ENCODE data around the gene KCNJ4.
A peak's percentile ranks its signal among the peaks of the same experiment; 100 is the strongest.
"Not testable (repeated sequence)": the region's sequence is repeated elsewhere in the genome, so short reads cannot be mapped to it uniquely, and the experiment has no call there.

The KCNJ4 gene

DNA sequence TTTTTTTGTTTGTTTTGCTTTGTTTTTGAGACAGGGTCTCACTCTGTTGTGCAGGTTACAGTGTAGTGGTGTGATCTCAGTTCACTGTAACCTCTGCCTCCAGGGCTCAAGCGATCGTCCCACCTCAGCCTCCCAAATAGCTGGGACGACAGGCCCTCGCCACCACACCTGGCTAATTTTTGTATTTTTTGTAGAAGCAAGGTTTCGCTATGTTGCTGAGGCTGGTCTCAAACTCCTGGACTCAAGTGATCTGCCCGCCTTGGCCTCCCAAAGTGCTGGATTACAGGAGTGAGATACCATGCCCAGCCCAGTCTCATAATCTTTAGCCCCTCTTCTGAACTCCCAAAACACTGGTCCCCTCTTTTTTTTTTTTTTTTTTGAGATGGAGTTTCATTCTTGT lies 50.6 kb downstream of the KCNJ4 start:
- TF ChIP-seq, protein P1, sequence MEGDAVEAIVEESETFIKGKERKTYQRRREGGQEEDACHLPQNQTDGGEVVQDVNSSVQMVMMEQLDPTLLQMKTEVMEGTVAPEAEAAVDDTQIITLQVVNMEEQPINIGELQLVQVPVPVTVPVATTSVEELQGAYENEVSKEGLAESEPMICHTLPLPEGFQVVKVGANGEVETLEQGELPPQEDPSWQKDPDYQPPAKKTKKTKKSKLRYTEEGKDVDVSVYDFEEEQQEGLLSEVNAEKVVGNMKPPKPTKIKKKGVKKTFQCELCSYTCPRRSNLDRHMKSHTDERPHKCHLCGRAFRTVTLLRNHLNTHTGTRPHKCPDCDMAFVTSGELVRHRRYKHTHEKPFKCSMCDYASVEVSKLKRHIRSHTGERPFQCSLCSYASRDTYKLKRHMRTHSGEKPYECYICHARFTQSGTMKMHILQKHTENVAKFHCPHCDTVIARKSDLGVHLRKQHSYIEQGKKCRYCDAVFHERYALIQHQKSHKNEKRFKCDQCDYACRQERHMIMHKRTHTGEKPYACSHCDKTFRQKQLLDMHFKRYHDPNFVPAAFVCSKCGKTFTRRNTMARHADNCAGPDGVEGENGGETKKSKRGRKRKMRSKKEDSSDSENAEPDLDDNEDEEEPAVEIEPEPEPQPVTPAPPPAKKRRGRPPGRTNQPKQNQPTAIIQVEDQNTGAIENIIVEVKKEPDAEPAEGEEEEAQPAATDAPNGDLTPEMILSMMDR (IDR thresholded peaks at IDR 0.05; ENCODE audit: control insufficient read depth, insufficient read depth, low read depth, low read length, missing control alignments): no peak
- no peak overlapping the region for H3K4me3 ChIP-seq (ENCODE audit: control insufficient read depth, low read depth, low read length)
- no peak for DNase-seq (ENCODE audit: low read depth)

DNA sequence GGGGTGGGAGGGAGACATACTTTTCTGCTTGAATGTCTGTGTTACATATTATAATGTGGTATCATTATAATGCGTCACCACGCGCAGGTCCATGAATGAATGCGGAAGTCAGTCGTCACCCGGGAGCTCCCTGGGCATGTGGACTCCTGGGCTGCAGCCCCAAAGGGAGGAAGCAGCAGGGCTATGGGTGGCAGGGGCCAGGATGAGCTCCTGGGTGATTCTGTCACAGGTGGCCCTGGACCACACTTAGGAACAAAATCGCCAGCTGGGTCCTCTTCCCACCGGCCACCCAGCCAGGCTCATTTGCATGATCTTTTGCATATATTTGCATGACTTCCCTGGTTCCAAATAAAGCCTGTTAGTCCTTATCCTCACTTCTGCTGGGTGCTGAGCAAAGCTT lies 51.2 kb downstream of the KCNJ4 start:
- TF ChIP-seq, protein P1 (IDR thresholded peaks at IDR 0.05; ENCODE audit: control insufficient read depth, insufficient read depth, low read depth, low read length, missing control alignments): no peak
- H3K4me3 ChIP-seq (ENCODE audit: control insufficient read depth, low read depth, low read length): no peak overlapping the region
- DNase-seq (ENCODE audit: low read depth): no peak

DNA sequence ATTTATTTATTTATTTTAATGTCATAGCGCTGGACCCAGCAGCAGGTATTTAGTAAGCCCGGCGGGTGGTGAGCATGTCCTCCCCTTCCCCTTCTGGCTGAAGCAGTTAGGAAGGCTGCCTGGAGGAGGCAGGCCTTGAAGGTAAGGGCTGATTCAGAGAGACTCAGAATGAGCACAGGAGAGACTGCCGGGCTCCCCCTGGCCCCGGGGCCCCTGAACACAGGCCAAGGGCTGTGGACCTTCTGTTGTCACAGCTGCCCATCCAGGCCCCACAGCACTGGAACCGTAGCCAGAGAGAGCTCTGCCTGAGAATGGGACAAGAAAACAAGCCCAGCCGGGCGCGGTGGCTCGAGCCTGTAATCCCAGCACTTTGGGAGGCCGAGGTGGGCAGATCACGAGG lies 52.8 kb downstream of the KCNJ4 start:
- no peak for DNase-seq (ENCODE audit: low read depth)

GRCh38 chr22:38401336-38402084 lies 53.5 kb downstream of the KCNJ4 start:
- H3K4me3 ChIP-seq (ENCODE audit: control insufficient read depth, low read depth, low read length): no peak overlapping the region
- TF ChIP-seq, protein P1 (IDR thresholded peaks at IDR 0.05; ENCODE audit: control insufficient read depth, insufficient read depth, low read depth, low read length, missing control alignments): no peak
- no peak for DNase-seq (ENCODE audit: low read depth)

More for the DNA sequence above, 52.8 kb downstream of the KCNJ4 start:
- TF ChIP-seq, protein P1 (IDR thresholded peaks at IDR 0.05; ENCODE audit: control insufficient read depth, insufficient read depth, low read depth, low read length, missing control alignments): no peak
- no peak overlapping the region for H3K4me3 ChIP-seq (ENCODE audit: control insufficient read depth, low read depth, low read length)

- not testable (repeated sequence) for H3K4me3 ChIP-seq (ENCODE audit: control insufficient read depth, low read depth, low read length); DNase-seq (ENCODE audit: low read depth)
Observed at GRCh38 chr22:38400256-38400655, 54.7 kb downstream of the KCNJ4 start.

DNA sequence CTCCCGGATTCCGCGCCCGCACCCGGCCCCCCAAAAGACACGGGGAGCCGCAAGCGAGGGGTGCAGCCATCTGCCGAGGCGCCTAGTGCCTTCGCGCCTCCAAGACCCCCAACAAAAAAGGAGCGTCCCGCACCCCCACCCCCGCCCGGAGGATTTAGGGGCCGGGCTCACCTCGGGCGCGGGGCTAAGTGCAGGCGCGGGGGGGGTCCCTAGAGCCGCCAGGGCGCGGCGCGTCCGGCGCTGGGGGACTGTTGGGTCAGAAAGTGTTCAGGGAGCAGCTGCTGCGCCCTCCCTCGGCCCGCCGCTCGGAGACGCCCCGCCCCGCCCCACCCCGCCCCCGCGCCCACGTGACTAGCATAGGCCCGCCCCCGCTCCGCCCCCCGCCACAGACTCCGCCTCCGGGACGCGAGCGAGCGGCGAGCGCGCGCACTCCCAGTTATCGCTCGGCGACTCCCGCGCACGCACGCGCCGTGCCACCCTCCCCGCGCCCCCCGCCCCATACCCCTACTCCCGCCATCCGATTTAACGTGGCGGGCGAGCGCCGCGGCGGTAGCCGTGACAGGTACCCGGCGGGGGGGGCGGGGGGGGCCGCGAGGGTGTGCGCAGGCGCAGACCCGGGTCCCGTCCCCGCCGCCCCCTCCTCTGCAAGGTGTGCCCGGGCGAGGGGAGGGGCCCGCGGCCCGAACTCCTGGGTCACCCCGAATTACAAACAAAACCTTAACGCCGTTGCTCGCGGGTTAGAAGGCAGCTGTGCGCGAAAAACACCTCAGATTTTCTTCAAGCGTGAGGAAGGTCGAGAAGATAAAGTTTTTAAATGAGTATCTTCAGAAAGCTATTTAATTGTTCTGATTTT lies 56.2 kb downstream of the KCNJ4 start:
- H3K4me3 ChIP-seq (ENCODE audit: control insufficient read depth, low read depth, low read length): peak overlapping the region; percentile 70
- TF ChIP-seq, protein P1 (IDR thresholded peaks at IDR 0.05; ENCODE audit: control insufficient read depth, insufficient read depth, low read depth, low read length, missing control alignments): no peak
- DNase-seq (ENCODE audit: low read depth): no peak

GRCh38 chr22:38398181-38398608 lies 56.8 kb downstream of the KCNJ4 start:
- not testable (repeated sequence) for DNase-seq (ENCODE audit: low read depth)

More at GRCh38 chr22:38398181-38398608, 56.8 kb downstream of the KCNJ4 start:
- H3K4me3 ChIP-seq (ENCODE audit: control insufficient read depth, low read depth, low read length): peak overlapping the region; percentile 70
